HG02763 (cell line): Measurements from ENCODE around the gene GTSE1.

Source experiments
- ATAC-seq: cut with Tn5 transposase; IDR thresholded peaks from one replicate; pipeline ENCODE4 v1.9.1; 2021; ENCODE audit warnings: mild to moderate bottlenecking, moderate library complexity; ENCODE audit not compliant: unreplicated experiment

The GTSE1 gene

GRCh38 chr22:46364341-46365165, 67.9 kb downstream of the GTSE1 start:
- ATAC-seq = no peak

GRCh38 chr22:46365166-46365624, 68.5 kb downstream of the GTSE1 start:
- ATAC-seq = no peak

GRCh38 chr22:46366327-46366731, 69.7 kb downstream of the GTSE1 start:
- no peak for ATAC-seq

- ATAC-seq = no peak
Observed at GRCh38 chr22:46366801-46367706, 70.4 kb downstream of the GTSE1 start.

- no peak for ATAC-seq
Observed at GRCh38 chr22:46367707-46368191, 71.1 kb downstream of the GTSE1 start.

- ATAC-seq = no peak
Observed at GRCh38 chr22:46368422-46368821, 71.8 kb downstream of the GTSE1 start.

GRCh38 chr22:46368871-46369715, 72.4 kb downstream of the GTSE1 start:
- ATAC-seq = no peak

- ATAC-seq = no peak
Observed at GRCh38 chr22:46369716-46370583, 73.3 kb downstream of the GTSE1 start.

GRCh38 chr22:46370584-46371291, 74.1 kb downstream of the GTSE1 start:
- no peak for ATAC-seq

- no peak for ATAC-seq
Observed at GRCh38 chr22:46371623-46372226, 75.1 kb downstream of the GTSE1 start.

- ATAC-seq = no peak
Observed at GRCh38 chr22:46372686-46373085, 76.0 kb downstream of the GTSE1 start.

- no peak for ATAC-seq
Observed at GRCh38 chr22:46373159-46373558, 76.5 kb downstream of the GTSE1 start.

GRCh38 chr22:46373921-46374662, 77.4 kb downstream of the GTSE1 start:
- ATAC-seq = no peak

GRCh38 chr22:46374663-46375474, 78.2 kb downstream of the GTSE1 start:
- no peak for ATAC-seq

GRCh38 chr22:46376111-46376510, 79.4 kb downstream of the GTSE1 start:
- ATAC-seq = no peak

GRCh38 chr22:46376908-46377524, 80.3 kb downstream of the GTSE1 start:
- ATAC-seq = no peak
